HG03378 (cell line): ENCODE results near the gene CEP57L1.
"Not testable (repeated sequence)": the region's sequence is repeated elsewhere in the genome, so short reads cannot be mapped to it uniquely, and the experiment has no call there.

Source experiments
- ATAC-seq: cut with Tn5 transposase; IDR thresholded peaks from one replicate; pipeline ENCODE4 v1.9.1; 2021; ENCODE audit warnings: mild to moderate bottlenecking, moderate library complexity; ENCODE audit not compliant: unreplicated experiment

CEP57L1 gene

DNA sequence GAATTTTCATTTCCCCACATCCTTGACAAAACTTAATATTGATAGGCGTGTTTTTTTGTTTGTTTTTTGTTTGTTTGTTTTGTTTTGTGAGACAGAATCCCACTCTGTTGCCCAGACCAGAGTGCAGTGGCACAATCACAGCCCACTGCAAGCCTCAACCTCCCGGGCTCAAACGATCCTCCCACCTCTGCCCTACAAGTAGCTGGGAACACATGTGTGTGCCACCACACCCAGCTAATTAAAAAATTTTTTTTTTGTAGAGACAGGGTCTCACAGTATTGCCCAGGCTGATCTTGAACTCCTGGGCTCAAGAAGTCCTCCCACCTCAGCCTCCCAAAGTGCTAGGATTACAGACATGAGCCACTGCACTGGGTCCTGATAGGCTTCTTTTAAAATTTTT, 9.2 kb downstream of the CEP57L1 start:
- ATAC-seq = no peak

DNA sequence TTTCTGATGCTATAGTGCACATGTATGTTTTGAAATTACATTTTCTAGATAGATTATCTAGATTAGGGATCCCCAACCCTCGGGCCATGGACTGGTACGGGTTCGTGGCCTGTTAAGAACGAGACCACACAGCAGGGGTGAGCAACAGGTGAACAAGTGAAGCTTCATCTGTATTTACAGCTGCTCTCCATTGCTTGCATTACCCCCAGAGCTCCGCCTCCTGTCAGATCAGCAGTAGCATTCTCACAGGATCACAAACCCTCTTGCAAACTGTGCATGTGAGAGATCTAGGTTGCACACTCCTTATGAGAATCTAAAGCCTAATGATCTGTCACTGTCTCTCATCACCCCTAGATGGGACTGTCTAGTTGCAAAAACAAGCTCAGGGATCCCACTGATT, 10.4 kb downstream of the CEP57L1 start:
- ATAC-seq = no peak

DNA sequence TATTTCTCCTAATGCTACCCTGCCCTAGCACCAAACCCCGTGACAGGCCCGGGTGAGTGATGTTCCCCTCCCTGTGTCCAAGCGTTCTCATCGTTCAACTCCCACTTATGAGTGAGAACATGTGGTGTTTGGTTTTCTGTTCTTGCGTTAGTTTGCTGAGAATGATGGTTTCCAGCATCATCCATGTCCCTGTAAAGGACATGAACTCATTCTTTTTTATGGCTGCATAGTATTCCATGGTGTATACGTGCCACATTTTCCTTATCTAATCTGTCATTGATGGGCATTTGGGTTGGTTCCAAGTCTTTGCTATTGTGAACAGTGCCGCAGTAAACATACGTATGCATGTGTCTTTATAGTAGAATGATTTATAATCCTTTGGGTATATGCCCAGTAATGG, 14.4 kb downstream of the CEP57L1 start:
- ATAC-seq = not testable (repeated sequence)

DNA sequence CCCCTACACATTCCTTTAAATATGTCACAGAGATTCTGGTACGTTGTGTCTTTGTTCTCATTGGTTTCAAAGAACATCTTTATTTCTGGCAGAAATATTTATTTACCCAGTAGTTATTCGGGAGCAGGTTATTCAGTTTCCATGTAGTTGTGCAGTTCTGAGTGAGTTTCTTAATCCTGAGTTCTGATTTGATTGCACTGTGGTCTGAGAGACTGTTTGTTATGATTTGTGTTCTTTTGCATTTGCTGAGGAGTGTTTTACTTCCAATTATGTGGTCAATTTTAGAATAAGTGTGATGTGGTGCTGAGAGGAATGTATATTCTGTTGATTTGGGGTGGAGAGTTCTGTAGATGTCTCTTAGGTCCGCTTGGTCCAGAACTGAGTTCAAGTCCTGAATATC, 17.4 kb downstream of the CEP57L1 start:
- not testable (repeated sequence) for ATAC-seq

DNA sequence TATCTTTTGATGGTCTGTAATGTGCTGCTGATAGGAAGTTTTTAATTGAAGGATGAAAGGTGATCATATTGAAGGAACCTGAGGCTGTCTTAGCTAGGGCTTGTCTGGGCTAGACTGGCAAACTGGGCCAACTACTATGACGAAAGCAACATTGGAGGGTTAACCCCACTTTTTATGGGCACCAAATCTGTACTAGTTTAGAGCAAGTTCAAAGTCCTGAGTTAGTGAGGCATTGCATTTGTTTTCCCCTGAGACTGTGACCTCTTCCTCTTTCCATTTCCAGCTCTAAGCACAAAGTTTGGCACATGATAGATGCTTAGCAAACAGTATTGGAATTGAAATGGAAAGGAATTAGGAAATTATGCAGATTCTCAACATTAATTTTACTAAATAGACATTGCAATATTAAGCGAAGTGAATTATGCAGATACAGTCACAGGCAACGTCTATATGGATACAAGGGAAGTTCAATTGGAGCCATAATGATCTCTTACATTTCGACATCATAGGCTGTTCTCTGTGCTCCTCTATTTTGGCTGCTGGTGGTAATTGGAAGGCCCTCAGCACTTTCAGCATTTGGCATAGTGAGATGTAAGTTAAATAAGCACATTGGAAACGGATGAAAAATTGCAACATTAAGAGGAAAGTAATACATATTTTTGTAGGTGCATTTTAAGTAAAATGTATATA, 22.2 kb downstream of the CEP57L1 start:
- peak; percentile 82 for ATAC-seq

DNA sequence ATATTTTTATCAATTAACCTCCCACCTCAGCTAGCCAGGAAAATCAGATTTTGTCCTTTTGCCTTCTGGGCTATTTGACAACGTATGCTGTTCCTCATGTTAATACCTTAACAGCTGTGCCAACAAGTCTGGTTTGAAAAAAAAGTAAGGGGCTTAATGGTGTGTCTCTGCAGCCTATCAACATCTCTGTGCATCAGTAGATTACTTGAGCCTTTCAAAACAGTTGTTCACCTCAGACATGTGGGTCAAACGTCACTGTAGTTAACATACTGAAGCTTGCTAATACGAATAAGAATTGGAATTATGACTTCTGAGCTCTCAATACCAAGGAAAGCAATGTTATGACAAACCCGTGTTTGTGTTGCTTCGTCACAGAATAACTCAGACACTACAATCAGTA, 23.0 kb downstream of the CEP57L1 start:
- no peak for ATAC-seq

DNA sequence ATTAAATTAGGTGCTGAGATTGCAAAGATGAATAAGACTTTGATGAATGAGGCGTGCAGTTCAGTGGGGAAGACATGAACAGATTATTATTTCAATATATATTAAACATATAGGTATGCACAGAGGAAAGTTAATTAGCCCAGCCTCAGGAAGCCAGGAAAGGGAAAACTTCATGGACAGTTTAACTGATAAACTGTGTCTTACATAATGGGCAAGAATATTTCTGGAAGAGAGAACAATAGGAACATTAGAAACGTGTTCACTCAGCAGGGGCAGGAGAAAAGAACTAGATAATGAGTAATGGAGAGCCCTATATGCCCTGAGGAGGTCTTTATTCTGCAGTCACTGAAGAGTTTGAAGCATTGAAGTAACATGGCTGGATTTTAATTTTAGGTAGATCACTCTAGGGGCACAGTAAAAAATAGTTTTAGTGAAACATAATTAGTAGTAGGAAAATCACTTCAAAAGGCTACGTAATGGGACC, 23.6 kb downstream of the CEP57L1 start:
- ATAC-seq = no peak

DNA sequence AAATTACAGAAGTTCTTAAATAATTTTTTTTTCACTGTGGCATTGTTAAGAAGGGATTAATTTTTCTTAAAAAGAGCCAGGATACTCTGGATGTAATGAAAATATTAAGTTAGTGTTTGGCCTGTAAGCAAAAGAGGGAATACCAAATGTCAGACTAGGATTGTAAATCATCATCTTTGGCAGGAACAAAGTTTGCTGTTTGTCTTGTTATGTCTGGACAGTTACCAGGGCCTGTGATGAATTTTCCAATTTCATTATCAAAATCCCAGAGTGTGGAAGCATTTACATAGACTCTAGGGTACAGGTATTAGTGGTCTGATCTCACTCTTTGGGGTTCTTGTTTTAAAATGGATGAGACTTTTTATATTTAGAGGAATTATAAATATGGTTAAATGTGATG, 26.1 kb downstream of the CEP57L1 start:
- ATAC-seq = no peak

DNA sequence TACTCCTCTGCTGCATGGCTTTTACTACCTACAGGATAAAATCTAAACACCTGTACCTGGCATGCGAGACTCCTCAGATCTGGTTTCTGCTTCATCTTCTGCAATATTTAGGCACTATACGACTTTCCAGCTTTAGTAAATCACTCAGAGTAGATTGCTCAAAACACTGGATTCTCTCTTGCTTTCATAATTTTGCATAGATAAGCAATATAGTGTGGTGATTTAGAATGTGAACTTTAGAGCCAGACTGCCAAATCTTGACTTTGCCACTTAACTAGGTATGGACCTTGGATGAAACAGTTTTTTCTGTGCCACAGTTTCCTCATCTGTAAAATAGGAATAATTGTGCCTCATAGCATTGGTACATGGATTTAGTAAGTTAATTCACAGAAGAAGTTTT, 28.9 kb downstream of the CEP57L1 start:
- no peak for ATAC-seq

DNA sequence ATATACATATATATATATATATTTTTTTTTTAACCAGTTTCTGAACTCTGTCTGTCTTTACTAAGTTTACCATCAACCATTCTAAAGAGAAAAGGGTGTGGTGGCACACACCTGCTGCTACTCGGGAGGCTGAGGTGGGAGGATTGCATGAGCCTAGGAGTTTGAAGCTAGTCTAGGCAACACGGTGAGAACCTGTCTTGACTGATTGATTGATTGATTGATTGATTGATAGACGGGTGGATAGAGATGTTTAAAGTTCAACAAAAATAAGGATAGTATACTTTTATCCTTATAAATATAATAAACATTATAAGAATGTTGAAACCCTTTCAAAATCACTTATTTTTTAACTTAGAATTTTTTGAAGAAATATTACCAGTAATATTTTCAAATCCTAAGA, 30.2 kb downstream of the CEP57L1 start:
- no peak for ATAC-seq

DNA sequence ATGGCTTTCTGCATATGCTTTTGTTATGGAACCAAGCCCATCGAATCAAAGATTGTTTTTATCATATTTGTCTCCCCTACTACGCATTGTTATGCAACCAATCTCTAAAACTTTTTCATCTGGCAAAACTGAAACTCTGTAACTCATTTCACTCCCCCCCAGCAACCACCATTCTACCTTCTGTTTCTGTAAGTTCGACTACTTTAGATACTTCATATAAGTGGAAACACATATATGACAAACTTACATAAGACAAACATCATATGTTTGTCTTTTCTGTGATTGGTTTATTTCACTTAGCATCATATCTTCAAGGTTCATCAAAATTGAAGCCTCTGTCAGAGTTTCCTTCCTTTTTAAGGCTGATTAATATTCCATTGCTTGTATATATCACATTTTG, 34.8 kb downstream of the CEP57L1 start:
- ATAC-seq = no peak

DNA sequence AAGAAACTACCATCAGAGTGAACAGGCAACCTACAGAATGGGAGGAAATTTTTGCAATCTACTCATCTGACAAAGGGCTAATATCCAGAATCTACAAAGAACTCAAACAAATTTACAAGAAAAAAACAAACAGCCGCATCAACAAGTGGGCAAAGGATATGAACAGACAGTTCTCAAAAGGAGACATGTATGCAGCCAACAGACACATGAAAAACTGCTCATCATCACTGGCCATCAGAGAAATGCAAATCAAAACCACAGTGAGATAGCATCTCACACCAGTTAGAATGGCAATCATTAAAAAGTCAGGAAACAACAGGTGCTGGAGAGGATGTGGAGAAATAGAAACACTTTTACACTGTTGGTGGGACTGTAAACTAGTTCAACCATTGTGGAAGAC, 40.3 kb downstream of the CEP57L1 start:
- not testable (repeated sequence) for ATAC-seq

DNA sequence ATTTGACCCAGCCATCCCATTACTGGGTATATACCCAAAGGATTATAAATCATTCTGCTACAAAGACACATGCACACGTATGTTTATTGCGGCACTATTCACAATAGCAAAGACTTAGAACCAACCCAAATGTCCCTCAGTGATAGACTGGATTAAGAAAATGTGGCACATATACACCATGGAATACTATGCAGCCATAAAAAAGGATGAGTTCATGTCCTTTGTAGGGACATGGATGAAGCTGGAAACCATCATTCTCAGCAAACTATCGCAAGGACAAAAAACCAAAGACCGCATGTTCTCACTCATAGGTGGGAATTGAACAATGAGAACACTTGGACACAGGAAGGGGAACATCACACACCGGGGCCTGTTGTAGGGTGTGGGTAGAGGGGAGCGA, 40.7 kb downstream of the CEP57L1 start:
- not testable (repeated sequence) for ATAC-seq

DNA sequence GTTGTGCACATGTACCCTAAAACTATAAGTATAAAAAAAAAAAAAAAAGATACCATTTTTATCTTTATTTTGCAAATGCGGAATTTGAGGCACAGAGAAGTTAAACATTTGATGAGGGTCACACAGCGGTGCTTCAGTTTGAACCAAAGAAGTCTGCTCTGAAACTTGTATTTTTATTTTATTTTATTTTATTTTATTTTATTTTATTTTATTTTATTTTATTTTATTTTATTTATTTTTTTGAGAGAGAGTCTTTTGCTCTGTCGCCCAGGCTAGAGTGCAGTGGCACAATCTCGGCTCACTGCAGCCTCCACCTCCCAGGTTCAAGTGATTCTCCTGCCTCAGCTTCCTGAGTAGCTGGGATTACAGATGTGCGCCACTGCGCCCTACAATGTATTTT, 41.2 kb downstream of the CEP57L1 start:
- not testable (repeated sequence) for ATAC-seq

DNA sequence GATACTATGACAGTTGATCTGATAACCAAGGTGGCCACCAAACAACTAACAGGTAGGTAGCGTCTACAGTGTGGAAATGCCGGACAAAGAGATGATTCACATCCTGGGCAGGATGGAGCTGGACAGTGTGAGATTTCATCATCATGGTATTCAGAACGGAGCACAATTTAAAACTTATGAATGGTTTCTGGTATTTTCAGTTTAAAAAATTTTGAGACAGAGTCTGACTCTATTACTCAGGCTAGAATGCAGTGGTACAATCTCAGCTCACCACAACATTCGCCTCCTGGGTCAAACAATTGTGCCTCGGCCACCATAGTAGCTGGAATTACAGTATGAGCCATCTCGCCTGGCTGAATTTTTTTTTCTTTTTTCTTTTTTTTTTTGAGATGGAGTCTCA, 43.8 kb downstream of the CEP57L1 start:
- ATAC-seq = no peak

DNA sequence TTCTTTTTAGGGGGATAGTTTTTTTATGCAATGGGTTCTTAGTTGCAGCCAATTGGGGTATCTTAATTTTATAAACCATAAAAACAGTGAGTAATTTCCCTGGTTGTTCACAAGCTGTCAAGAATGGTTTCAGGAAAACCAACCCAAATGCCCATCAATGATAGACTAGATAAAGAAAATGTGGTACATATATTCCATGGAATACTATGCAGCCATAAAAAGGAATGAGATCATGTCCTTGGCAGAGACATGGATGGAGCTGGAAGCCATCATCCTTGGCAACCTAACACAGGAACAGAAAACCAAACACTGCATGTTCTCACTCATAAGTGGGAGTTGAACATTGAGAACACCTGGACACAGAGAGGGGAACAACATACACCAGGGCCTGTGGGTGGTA, 46.8 kb downstream of the CEP57L1 start:
- ATAC-seq = not testable (repeated sequence)

DNA sequence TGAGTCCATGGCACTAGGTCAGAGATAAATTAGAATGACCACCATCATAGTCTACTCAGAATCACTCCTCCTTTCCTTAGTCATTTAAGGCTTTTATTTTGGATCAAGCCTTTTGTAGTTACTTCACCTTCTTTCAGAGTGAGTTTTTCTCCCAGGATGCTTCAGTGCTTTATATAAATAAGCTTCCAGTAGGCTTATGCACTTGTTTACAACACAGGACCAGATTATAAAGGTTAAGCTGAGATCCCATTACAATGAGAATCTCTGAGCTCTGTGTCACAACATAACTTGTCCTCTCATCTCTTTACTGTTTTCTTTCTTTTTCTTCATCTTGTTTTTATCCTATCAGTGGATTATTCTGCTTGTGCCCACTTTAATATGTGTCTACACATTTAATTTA, 47.9 kb downstream of the CEP57L1 start:
- ATAC-seq = no peak

DNA sequence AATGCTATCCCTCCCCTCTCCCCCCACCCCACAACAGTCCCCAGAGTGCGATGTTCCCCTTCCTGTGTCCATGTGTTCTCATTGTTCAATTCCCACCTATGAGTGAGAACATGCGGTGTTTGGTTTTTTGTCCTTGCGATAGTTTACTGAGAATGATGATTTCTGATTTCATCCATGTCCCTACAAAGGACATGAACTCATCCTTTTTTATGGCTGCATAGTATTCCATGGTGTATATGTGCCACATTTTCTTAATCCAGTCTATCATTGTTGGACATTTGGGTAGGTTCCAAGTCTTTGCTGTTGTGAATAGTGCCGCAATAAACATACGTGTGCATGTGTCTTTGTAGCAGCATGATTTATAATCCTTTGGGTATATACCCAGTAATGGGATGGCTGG, 52.9 kb downstream of the CEP57L1 start:
- ATAC-seq = not testable (repeated sequence)

DNA sequence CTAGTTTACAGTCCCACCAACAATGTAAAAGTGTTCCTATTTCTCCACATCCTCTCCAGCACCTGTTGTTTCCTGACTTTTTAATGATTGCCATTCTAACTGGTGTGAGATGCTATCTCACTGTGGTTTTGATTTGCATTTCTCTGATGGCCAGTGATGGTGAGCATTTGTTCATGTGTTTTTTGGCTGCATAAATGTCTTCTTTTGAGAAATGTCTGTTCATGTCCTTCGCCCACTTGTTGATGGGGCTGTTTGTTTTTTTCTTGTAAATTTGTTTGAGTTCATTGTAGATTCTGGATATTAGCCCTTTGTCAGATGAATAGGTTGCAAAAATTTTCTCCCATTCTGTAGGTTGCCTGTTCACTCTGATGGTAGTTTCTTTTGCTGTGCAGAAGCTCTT, 53.4 kb downstream of the CEP57L1 start:
- not testable (repeated sequence) for ATAC-seq

DNA sequence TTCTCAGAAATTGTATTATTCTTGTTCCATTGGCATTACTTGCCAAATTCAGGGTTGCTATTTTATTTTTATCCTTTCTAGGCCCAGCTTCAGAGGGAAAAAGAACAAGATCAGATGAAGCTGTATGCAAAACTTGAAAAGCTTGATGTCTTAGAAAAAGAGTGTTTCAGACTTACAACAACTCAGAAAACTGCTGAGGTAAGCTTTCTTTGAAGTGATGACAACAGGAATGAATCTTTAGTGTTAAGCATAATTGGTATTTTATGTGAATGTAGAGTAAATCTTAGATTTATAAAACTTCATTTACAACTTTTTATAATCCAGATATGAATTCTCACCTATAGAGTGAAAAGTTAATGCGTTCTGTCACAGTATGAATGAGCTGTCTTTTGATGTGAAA, 58.4 kb downstream of the CEP57L1 start:
- no peak for ATAC-seq

DNA sequence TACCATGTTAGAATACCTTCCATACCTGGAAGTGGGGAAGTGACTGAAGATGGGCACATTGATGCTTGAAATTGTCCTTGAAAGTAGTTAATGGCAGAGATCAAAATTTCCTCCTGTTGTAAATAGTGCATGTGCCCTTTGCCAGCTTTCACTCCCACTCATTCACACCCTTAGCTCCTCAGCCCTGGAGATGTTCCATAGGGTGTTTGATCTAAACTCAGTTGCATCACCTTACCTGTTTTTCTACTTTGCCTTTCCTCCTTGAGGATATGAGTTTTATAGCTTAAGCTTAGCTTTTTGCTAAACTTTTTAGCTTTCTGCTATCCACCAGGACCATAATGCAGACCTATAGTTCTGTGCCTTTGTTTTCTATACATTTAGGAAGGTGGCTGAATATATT, 69.0 kb downstream of the CEP57L1 start:
- no peak for ATAC-seq

DNA sequence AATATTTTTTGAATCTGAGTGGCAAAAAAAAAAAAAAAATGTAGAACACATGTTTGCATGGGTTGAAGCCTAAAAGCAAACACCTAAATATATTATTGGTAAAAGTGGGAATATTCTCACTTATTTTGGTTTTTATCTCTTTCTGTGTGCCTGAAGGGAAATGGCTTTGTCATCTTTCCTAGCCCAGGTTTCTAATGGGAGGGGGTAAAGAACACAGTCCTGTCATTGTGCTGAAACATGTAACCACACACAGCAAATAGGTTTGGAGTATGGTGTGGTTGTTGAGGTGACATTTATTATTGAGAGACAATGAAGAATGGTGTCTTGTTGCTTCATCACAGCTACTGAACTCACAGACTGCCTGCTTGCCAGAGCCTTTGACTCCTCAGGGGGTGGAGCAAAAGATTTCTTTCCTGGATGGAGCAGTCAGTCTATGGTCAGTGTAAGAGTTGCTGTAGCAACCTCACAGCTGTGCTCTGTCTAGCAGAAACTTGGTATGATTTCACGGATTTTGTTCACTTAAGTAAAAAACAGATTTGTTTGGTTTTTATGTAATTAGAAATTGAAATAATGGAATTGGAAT, 70.2 kb downstream of the CEP57L1 start:
- ATAC-seq = no peak

DNA sequence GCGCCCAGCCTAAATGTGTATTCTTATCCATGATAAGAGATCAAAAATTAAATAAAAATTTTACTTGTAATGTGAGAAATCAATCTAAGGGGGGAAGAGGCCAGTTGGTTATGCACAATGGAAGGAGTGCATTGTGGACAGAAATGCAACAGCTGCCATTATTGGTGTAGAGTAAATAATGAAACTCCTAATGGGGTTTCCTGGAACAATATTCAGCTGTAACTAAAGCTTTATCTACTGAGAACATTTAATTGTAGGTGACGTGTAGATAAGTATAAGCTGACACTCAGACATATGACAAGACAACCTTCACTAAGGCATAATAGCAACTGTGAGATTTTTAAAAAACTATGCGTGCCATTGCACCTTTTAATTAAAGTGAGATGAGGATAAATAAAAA, 71.4 kb downstream of the CEP57L1 start:
- no peak for ATAC-seq
